Gastrocnemius medialis (tissue), 4 donors: Measurements from ENCODE around the gene OGN. TPM values are rescaled to one million over a fixed set of nuclear protein-coding genes. Genes with fewer than 3 reads are reported as not detected.
"Not testable (repeated sequence)": the region's sequence is repeated elsewhere in the genome, so short reads cannot be mapped to it uniquely, and the experiment has no call there.

Source experiments
- ATAC-seq, 2 donors: fragments of 150-250 bp; one replicate each; pipeline ENCODE4 v1.9.1; 2016
- DNase-seq, 2 donors: peaks; one replicate each; pipeline ENCODE4 v3.0.0-alpha.2; 2019
- H3K27ac ChIP-seq, 4 donors: fragments of 200-600 bp; sonication (generic); 1 replicate in 1 of 4; 2 replicates in 3 of 4; pipeline ENCODE4 v1.5.1; 2016 to 2018; ENCODE audit warnings: mild to moderate bottlenecking in 2 of 4, moderate library complexity in 1 of 4
- H3K27me3 ChIP-seq, 3 donors: fragments of 200-600 bp; sonication (generic) in 2 of 3; 1 replicate in 1 of 3; 2 replicates in 2 of 3; pipeline versions ENCODE4 v1.5.1 to v1.6.0; 2016 to 2019; ENCODE audit warnings: mild to moderate bottlenecking in 1 of 3, moderate library complexity in 1 of 3
- H3K36me3 ChIP-seq, 2 donors: fragments of 200-600 bp; sonication (generic) in 1 of 2; one replicate each; pipeline ENCODE4 v1.5.1; 2017 to 2018
- H3K4me1 ChIP-seq, 2 donors: fragments of 200-600 bp; sonication (generic) in 1 of 2; one replicate each; pipeline ENCODE4 v1.5.1; 2016 to 2017; ENCODE audit warnings: mild to moderate bottlenecking in 2 of 2
- H3K4me3 ChIP-seq, 4 donors: fragments of 200-600 bp; sonication (generic) in 3 of 4; 1 replicate in 1 of 4; 2 replicates in 3 of 4; pipeline ENCODE4 v1.5.1; 2016 to 2019; ENCODE audit warnings: mild to moderate bottlenecking in 2 of 4
- H3K9me3 ChIP-seq, 3 donors: fragments of 200-600 bp; sonication (generic) in 2 of 3; 1 replicate in 1 of 3; 2 replicates in 2 of 3; pipeline ENCODE4 v1.5.1; 2016 to 2019
- CTCF ChIP-seq, 5 experiments: fragments of 450-650 bp in 3 of 5; fragments of 200-600 bp in 2 of 5; sonication (generic) in 2 of 5; IDR thresholded peaks in 4 of 5; conservative IDR thresholded peaks in 1 of 5; 1 replicate in 4 of 5; 2 replicates in 1 of 5; pipeline ENCODE4 v1.5.1; 2016 to 2019; ENCODE audit warnings: antibody characterized with exemption in 5 of 5, mild to moderate bottlenecking in 3 of 5, moderate library complexity in 3 of 5
- POLR2A ChIP-seq, 2 donors: fragments of 450-650 bp; IDR thresholded peaks; one replicate each; pipeline ENCODE4 v1.6.1; 2017; ENCODE audit warnings: antibody characterized with exemption in 2 of 2, mild to moderate bottlenecking in 2 of 2, moderate library complexity in 2 of 2
- in situ Hi-C, 4 donors: fragments of 200-750 bp; cut with MboI; loops; one replicate each; pipeline versions ENCODE4 v1.15.0 to v1.8.0; 2017; ENCODE audit warnings: low sequenced_read_pairs in 4 of 4
- intact Hi-C: fragments of 100-400 bp; cut with DNase I; formaldehyde crosslinking; loops from one replicate; pipeline ENCODE4 v1.15.1; 2023; ENCODE audit warnings: low total_unique reads
- total RNA-seq, 4 donors: library from RNA; depleted of rRNA; stranded (reverse); fragments of >200 nt; gene quantifications; one replicate each; pipeline versions ENCODE4 v1.1.0 to v1.2.3, GENCODE V29; 2016

Gene OGN
- total RNA-seq, 4 donors from 2014 or later = 1.1 to 3.1 (median 1.7) TPM; not detected in 1

DNA sequence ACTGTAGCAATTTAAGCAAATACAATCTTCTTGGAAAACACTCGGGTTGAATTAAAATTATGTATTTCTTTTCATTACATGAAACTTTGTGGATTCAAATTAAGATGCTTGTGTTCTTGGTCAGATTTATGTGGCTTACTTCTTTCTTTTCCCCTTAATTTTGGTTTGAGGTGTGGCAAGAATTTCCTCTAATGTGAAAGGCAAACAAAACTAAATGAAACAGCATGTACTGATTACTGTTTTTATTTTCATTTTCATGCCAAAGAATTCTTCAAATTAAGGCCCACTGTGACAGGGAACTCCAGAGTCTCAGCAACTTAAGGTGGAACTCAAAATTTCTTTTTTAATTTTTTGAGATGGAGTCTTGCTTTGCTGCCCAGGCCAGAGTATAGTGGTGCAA is 20.0 kb upstream of the OGN start, which contains the start of gene OMD:
Gene OMD, minus strand, starts transcription at position 132 of the 400 bp plus-strand sequence. CDS start 6,913 bp downstream, outside the sequence.
- Histone ChIP-seq H3K27me3 (no peaks in the 10 kb centered on the region), H3K36me3 (no peaks in the 10 kb centered on the region), H3K4me1 (no peaks in the 10 kb centered on the region), H3K9me3 (no peaks in the 10 kb centered on the region), H3K27ac (peak within 1 kb of the TSS in 1 of 4 donors; percentile 29), H3K4me3 (peak within 1 kb of the TSS in 3 of 4 donors; percentile 17 to 31 (median 19))
- intact Hi-C loops = no loop called here
- DNase-seq (no peak), ATAC-seq (no peak)
- in situ Hi-C loops = no loop called here
- TF ChIP-seq POLR2A (IDR thresholded peaks at IDR 0.05) = no peak
- no peak for TF ChIP-seq CTCF (IDR thresholded peaks at IDR 0.05 in 4 of 5, conservative IDR thresholded peaks at IDR 0.05 in 1 of 5)

GRCh38 chr9:92423612-92424011 is 19.2 kb upstream of the OGN start:
- TF ChIP-seq CTCF (IDR thresholded peaks at IDR 0.05 in 4 of 5, conservative IDR thresholded peaks at IDR 0.05 in 1 of 5) (no peak), POLR2A (IDR thresholded peaks at IDR 0.05) (no peak)
- DNase-seq (no peak), ATAC-seq (no peak)
- no peaks in the 10 kb centered on the region for H3K4me1 ChIP-seq
- H3K9me3 ChIP-seq = no peaks in the 10 kb centered on the region
- in situ Hi-C loops (no loop called here), intact Hi-C loops (no loop called here)
- no peak overlapping the region for H3K27ac ChIP-seq
- no peaks in the 10 kb centered on the region for H3K27me3 ChIP-seq
- H3K4me3 ChIP-seq = peak overlapping the region in 2 of 4 donors; percentile 19 to 31
- no peaks in the 10 kb centered on the region for H3K36me3 ChIP-seq

DNA sequence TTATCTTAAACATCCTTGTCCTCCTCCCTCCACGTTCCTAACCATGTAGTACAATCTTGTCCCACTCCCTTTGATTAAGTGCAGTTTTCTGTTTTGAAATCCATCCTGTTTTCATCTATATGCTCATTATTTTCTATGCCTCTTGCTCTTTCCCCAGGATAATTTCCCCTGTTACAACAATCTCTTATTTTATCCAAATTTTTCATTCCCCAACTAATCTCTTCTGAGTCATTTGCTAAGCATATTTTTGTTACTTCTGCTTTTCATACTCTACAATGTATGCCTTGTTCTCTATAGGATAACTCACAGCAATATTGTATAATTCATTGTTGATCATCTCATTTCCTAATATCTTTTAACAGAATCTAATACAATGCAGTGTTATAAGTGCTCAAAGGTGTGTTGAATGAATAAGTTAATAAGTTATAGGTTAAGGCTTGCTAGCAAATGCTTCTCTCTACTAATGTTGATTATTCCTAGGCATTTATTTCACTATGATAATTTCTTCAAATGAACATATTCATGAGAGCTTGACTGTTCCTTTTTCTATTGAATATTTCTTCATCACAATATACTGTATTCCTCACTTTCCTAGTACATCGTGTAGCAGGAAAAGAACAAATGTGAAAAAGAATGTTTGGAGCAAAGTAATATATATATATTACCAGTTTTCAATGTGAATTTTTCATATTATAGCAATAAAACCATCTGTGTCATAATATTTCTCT is 18.4 kb upstream of the OGN start:
- ATAC-seq (no peak), DNase-seq (no peak)
- TF ChIP-seq CTCF (IDR thresholded peaks at IDR 0.05 in 4 of 5, conservative IDR thresholded peaks at IDR 0.05 in 1 of 5) (no peak), POLR2A (IDR thresholded peaks at IDR 0.05) (no peak)
- Histone ChIP-seq H3K9me3 (no peaks in the 10 kb centered on the region), H3K27me3 (no peaks in the 10 kb centered on the region), H3K4me3 (no peak overlapping the region), H3K36me3 (no peaks in the 10 kb centered on the region), H3K4me1 (no peaks in the 10 kb centered on the region), H3K27ac (no peak overlapping the region)
- in situ Hi-C loops = no loop called here
- intact Hi-C loops = no loop called here

GRCh38 chr9:92414566-92414965 is 10.2 kb upstream of the OGN start:
- Histone ChIP-seq H3K27ac (no peak overlapping the region), H3K36me3 (no peaks in the 10 kb centered on the region), H3K4me1 (no peaks in the 10 kb centered on the region), H3K4me3 (no peak overlapping the region), H3K27me3 (no peaks in the 10 kb centered on the region), H3K9me3 (no peaks in the 10 kb centered on the region)
- no peak for TF ChIP-seq POLR2A (IDR thresholded peaks at IDR 0.05)
- no peak for TF ChIP-seq CTCF (IDR thresholded peaks at IDR 0.05 in 4 of 5, conservative IDR thresholded peaks at IDR 0.05 in 1 of 5)
- in situ Hi-C loops (no loop called here), intact Hi-C loops (no loop called here)
- DNase-seq (no peak), ATAC-seq (no peak)

DNA sequence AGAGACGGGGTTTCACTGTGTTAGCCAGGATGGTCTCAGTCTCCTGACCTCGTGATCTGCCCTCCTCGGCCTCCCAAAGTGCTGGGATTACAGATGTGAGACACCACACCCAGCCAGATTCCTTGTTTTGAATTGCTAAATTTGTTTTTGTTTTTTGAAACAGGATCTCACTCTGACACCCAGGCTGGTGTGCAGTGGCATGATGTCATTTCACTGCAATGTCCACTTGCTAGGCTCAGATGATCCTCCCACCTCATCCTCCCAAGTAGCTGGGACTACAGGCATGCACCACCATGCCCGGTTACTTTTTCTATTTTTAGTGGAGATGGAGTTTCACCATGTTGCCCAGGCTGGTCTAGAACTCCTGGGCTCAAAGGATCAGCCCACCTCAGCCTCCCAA is 6.8 kb upstream of the OGN start:
- H3K27me3 ChIP-seq, H3K27ac ChIP-seq, DNase-seq, H3K4me1 ChIP-seq, H3K36me3 ChIP-seq, H3K4me3 ChIP-seq, H3K9me3 ChIP-seq, ATAC-seq, in situ Hi-C loops, intact Hi-C loops: not testable (repeated sequence)
